ENCODE data around the gene MAG.

DNA sequence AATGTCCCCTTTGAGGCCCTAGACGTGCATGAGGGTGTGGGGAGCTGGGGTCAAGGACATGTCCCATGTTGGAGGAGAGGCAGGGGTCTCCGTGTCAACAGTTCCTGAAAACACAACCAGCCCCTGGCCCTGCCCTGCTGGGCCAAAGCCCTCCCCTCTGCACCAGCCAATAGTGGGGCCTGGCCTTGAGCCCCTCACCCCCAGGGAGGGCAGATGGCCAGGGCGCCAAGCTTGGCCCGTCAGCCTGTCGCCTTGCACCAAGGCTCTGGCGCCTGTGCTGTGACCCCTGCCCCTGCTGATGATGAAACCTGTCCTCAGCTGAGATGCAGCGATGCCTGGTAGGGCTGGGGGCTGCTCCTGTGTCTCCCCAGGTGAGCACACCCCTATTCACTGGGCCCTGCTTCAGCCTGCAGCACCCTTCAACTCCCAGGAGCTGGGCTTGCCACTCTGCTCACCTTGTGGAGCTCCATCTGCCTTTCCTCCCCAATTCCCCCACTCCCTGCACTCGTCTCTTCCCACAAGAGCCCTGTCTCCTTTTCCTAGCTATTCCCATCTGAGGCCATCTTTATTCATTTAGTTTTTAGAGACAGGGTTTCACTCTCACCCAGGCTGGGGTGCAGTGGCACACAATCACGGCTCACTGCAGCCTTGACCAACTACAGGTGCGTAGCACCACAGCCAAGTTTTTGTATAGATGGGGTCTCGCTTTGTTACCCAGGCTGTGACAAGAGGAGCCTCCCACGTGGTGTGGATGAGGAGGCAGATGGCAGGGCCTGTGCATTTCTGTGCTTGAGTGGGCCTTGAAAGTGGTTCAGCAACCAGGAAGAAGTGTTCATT lies 11.8 kb upstream of the MAG start:
- TF ChIP-seq, protein P1, sequence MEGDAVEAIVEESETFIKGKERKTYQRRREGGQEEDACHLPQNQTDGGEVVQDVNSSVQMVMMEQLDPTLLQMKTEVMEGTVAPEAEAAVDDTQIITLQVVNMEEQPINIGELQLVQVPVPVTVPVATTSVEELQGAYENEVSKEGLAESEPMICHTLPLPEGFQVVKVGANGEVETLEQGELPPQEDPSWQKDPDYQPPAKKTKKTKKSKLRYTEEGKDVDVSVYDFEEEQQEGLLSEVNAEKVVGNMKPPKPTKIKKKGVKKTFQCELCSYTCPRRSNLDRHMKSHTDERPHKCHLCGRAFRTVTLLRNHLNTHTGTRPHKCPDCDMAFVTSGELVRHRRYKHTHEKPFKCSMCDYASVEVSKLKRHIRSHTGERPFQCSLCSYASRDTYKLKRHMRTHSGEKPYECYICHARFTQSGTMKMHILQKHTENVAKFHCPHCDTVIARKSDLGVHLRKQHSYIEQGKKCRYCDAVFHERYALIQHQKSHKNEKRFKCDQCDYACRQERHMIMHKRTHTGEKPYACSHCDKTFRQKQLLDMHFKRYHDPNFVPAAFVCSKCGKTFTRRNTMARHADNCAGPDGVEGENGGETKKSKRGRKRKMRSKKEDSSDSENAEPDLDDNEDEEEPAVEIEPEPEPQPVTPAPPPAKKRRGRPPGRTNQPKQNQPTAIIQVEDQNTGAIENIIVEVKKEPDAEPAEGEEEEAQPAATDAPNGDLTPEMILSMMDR (IDR thresholded peaks at IDR 0.05; ENCODE audit: low read depth, low read length): no peak
- TF ChIP-seq EZH2phosphoT487 (IDR thresholded peaks at IDR 0.05; ENCODE audit: low read depth): no peak

All from OCI-LY3 (cell line).